Neural cell (in vitro differentiated cells): ENCODE results near the gene ZFPM1. TPM values are rescaled to one million over a fixed set of nuclear protein-coding genes. Genes with fewer than 3 reads are reported as not detected.

ENCODE experiments used
- H2AFZ ChIP-seq: fragments of 200-600, 300-800 bp; sonication (generic), shearing (Covaris generic); 2 replicates; pipeline ENCODE4 v1.6.0; 2014; ENCODE audit warnings: low read depth, mild to moderate bottlenecking, antibody characterized with exemption, low read length, moderate library complexity
- H3F3A ChIP-seq: fragments of 200-600 bp; shearing (Covaris generic); 2 replicates; pipeline ENCODE4 v1.6.1; 2016; ENCODE audit warnings: mild to moderate bottlenecking, moderate library complexity, mixed read lengths, antibody characterized with exemption, low read length; ENCODE audit not compliant: insufficient read depth, poor library complexity, severe bottlenecking
- H3K27ac ChIP-seq: fragments of 200-600, 300-800 bp; sonication (generic), shearing (Covaris generic); 2 replicates; pipeline ENCODE4 v1.5.1; 2014; ENCODE audit warnings: mild to moderate bottlenecking, low read length, moderate library complexity
- H3K27me3 ChIP-seq: fragments of 300-800, 200-600 bp; sonication (generic), shearing (Covaris generic); 2 replicates; pipeline ENCODE4 v1.6.0; 2014; ENCODE audit warnings: mild to moderate bottlenecking, low read depth, low read length, moderate library complexity; ENCODE audit not compliant: insufficient read depth
- H3K36me3 ChIP-seq: fragments of 300-800, 200-600 bp; sonication (generic), shearing (Covaris generic); 2 replicates; pipeline ENCODE4 v1.5.1; 2014; ENCODE audit warnings: mild to moderate bottlenecking, antibody characterized with exemption, low read length, moderate library complexity; ENCODE audit not compliant: insufficient read depth
- H3K4me2 ChIP-seq: fragments of 300-800, 200-600 bp; sonication (generic), shearing (Covaris generic); 2 replicates; pipeline ENCODE4 v1.6.0; 2014; ENCODE audit warnings: mild to moderate bottlenecking, low read length
- H3K4me3 ChIP-seq: fragments of 300-800, 200-600 bp; sonication (generic), shearing (Covaris generic); 2 replicates; pipeline ENCODE4 v1.5.1; 2014; ENCODE audit warnings: mild to moderate bottlenecking, low read length, moderate library complexity
- H3K79me2 ChIP-seq: fragments of 200-600 bp; shearing (Covaris generic); replicated peaks from 2 replicates; pipeline ENCODE4 v1.6.0; 2014; ENCODE audit warnings: mild to moderate bottlenecking, low read length, moderate library complexity; ENCODE audit not compliant: insufficient read depth
- H3K9ac ChIP-seq: fragments of 300-800, 200-600 bp; sonication (generic), shearing (Covaris generic); 2 replicates; pipeline ENCODE4 v1.6.1; 2016; ENCODE audit warnings: mild to moderate bottlenecking, low read length, mixed read lengths
- H3K9me2 ChIP-seq: fragments of 200-600 bp; shearing (Covaris generic); 2 replicates; pipeline ENCODE4 v1.6.1; 2016; ENCODE audit warnings: mild to moderate bottlenecking, low read length, mixed read lengths; ENCODE audit not compliant: insufficient read depth
- H3K9me3 ChIP-seq: fragments of 200-600, 300-800 bp; sonication (generic), shearing (Covaris generic); 2 replicates; pipeline ENCODE4 v1.6.1; 2016; ENCODE audit warnings: mild to moderate bottlenecking, mixed run types, low read length, moderate library complexity, mixed read lengths
- H4K20me1 ChIP-seq: fragments of 200-600 bp; shearing (Covaris generic); 2 replicates; pipeline ENCODE4 v1.6.1; 2016; ENCODE audit warnings: mild to moderate bottlenecking, mixed run types; ENCODE audit not compliant: insufficient read depth
- EP300 ChIP-seq: fragments of 450-650 bp; conservative IDR thresholded peaks from 2 replicates; pipeline ENCODE4 v1.6.1; 2014; ENCODE audit warnings: antibody characterized with exemption, mild to moderate bottlenecking, moderate library complexity; ENCODE audit not compliant: poor library complexity, severe bottlenecking
- EZH2 ChIP-seq: fragments of 200-600, 300-800 bp; shearing (Covaris generic), sonication (generic); IDR thresholded peaks from 2 replicates; pipeline ENCODE4 v1.6.1; 2014; ENCODE audit warnings: antibody characterized with exemption, low read length, borderline replicate concordance, mild to moderate bottlenecking; ENCODE audit not compliant: insufficient read depth, poor library complexity, severe bottlenecking
- MXI1 ChIP-seq: fragments of 450-650 bp; conservative IDR thresholded peaks from 2 replicates; pipeline ENCODE4 v1.6.1; 2014; ENCODE audit warnings: antibody characterized with exemption, mild to moderate bottlenecking; ENCODE audit not compliant: poor library complexity, severe bottlenecking
- POLR2AphosphoS5 ChIP-seq: IDR thresholded peaks from 2 replicates; pipeline ENCODE4 v1.6.1; 2012
- RAD21 ChIP-seq: fragments of 450-650 bp; conservative IDR thresholded peaks from 2 replicates; pipeline ENCODE4 v1.6.1; 2014; ENCODE audit warnings: antibody characterized with exemption, mild to moderate bottlenecking, moderate library complexity
- SMC3 ChIP-seq: fragments of 450-650 bp; conservative IDR thresholded peaks from 2 replicates; pipeline ENCODE4 v1.6.1; 2014; ENCODE audit warnings: antibody characterized with exemption, mild to moderate bottlenecking, moderate library complexity; ENCODE audit not compliant: poor library complexity
- TAF1 ChIP-seq: IDR thresholded peaks from 2 replicates; pipeline ENCODE4 v1.6.1; 2012; ENCODE audit warnings: low read depth
- polyA plus RNA-seq: library from polyadenylated mRNA; depleted of rRNA; stranded (reverse); fragments of >200 nt; gene quantifications from 2 replicates; pipeline ENCODE4 v1.2.3, GENCODE V29; 2014
- TF ChIP-seq, protein P1 (sequence below): IDR thresholded peaks from 2 replicates; pipeline ENCODE4 v1.6.1; 2012; ENCODE audit warnings: borderline replicate concordance
- TF ChIP-seq, protein P2 (sequence below): fragments of 450-650 bp; IDR thresholded peaks from 2 replicates; pipeline ENCODE4 v1.5.1; 2014; ENCODE audit warnings: antibody characterized with exemption, mild to moderate bottlenecking, moderate library complexity; ENCODE audit not compliant: poor library complexity, severe bottlenecking

The ZFPM1 gene
- polyA plus RNA-seq, 1 donor from 2014 or later: 0.41 TPM

- H4K20me1 ChIP-seq: no peaks in the 10 kb centered on the region
- no peaks in the 10 kb centered on the region for H3K9me3 ChIP-seq
- H3K27ac ChIP-seq: no peak overlapping the region
- H3F3A ChIP-seq: no peaks in the 10 kb centered on the region
- peaks cover 17% of the 10 kb centered on the region for H3K79me2 ChIP-seq
- H3K27me3 ChIP-seq: no peaks in the 10 kb centered on the region
- H3K4me3 ChIP-seq: no peak overlapping the region
- no peaks in the 10 kb centered on the region for H3K36me3 ChIP-seq
- no peak overlapping the region for H2AFZ ChIP-seq
- no peak overlapping the region for H3K4me2 ChIP-seq
- TF ChIP-seq MXI1 (no peak), TAF1 (no peak), POLR2AphosphoS5 (no peak), RAD21 (no peak), EZH2 (no peak), SMC3 (no peak), EP300 (no peak)
- TF ChIP-seq, protein P1, sequence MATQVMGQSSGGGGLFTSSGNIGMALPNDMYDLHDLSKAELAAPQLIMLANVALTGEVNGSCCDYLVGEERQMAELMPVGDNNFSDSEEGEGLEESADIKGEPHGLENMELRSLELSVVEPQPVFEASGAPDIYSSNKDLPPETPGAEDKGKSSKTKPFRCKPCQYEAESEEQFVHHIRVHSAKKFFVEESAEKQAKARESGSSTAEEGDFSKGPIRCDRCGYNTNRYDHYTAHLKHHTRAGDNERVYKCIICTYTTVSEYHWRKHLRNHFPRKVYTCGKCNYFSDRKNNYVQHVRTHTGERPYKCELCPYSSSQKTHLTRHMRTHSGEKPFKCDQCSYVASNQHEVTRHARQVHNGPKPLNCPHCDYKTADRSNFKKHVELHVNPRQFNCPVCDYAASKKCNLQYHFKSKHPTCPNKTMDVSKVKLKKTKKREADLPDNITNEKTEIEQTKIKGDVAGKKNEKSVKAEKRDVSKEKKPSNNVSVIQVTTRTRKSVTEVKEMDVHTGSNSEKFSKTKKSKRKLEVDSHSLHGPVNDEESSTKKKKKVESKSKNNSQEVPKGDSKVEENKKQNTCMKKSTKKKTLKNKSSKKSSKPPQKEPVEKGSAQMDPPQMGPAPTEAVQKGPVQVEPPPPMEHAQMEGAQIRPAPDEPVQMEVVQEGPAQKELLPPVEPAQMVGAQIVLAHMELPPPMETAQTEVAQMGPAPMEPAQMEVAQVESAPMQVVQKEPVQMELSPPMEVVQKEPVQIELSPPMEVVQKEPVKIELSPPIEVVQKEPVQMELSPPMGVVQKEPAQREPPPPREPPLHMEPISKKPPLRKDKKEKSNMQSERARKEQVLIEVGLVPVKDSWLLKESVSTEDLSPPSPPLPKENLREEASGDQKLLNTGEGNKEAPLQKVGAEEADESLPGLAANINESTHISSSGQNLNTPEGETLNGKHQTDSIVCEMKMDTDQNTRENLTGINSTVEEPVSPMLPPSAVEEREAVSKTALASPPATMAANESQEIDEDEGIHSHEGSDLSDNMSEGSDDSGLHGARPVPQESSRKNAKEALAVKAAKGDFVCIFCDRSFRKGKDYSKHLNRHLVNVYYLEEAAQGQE: no peak
- H3K9ac ChIP-seq: no peak overlapping the region
- H3K9me2 ChIP-seq: no peaks in the 10 kb centered on the region
These were observed 124.1 kb downstream of the ZFPM1 start for GRCh38 chr16:88577166-88577565.

DNA sequence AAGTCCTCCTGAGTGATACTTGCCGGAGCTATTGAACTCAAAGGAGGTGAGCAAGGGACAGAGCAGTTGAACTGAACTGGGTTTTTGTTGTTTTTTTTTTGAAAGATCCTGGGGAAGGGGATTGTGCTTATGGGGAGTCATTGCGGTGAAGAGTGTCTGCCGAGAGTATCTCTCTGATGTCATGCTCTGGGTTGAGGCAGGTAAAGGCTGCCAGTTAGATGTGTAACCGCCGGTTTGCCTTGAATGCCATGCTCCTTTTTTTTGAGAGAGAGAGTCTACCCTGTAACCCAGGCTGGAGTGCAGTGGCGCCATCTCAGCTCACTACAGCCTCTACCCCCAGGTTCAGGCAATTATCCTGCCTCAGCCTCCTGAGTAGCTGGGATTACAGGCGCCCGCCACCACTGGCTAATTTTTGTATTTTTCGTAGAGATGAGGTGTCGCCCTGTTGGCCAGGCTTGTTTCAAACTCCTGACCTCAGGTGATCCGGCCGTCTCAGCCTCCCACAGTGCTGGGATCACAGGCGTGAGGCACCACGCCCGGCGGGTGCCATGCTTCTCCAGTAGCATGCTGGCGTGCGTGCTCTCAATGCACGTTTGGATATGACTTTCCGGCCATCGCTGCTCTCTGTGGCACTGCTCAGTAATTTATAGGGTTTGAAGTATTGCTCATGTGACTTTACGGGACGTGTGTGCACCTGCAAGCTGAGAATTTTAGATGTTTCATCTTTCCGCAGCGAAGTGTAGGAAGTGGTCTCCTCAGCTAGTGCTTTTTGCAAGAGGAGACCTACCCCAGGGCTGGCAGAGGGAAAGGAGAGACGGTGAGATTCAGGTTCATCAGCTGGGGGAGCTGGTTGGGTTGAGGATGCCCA lies 125.6 kb downstream of the ZFPM1 start:
- no peak for TF ChIP-seq MXI1
- TF ChIP-seq, protein P1: no peak
- TF ChIP-seq RAD21: no peak
- TF ChIP-seq TAF1: no peak
- TF ChIP-seq, protein P2, sequence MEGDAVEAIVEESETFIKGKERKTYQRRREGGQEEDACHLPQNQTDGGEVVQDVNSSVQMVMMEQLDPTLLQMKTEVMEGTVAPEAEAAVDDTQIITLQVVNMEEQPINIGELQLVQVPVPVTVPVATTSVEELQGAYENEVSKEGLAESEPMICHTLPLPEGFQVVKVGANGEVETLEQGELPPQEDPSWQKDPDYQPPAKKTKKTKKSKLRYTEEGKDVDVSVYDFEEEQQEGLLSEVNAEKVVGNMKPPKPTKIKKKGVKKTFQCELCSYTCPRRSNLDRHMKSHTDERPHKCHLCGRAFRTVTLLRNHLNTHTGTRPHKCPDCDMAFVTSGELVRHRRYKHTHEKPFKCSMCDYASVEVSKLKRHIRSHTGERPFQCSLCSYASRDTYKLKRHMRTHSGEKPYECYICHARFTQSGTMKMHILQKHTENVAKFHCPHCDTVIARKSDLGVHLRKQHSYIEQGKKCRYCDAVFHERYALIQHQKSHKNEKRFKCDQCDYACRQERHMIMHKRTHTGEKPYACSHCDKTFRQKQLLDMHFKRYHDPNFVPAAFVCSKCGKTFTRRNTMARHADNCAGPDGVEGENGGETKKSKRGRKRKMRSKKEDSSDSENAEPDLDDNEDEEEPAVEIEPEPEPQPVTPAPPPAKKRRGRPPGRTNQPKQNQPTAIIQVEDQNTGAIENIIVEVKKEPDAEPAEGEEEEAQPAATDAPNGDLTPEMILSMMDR: no peak
- TF ChIP-seq SMC3: no peak
- no peak for TF ChIP-seq EP300
- no peak for TF ChIP-seq EZH2
- TF ChIP-seq POLR2AphosphoS5: no peak
- Histone ChIP-seq H3K27me3 (no peaks in the 10 kb centered on the region), H3K27ac (no peak overlapping the region), H3K9ac (no peak overlapping the region), H3K79me2 (peaks cover 23% of the 10 kb centered on the region), H3K36me3 (no peaks in the 10 kb centered on the region), H3F3A (no peaks in the 10 kb centered on the region), H3K4me2 (no peak overlapping the region), H4K20me1 (no peaks in the 10 kb centered on the region), H3K9me3 (no peaks in the 10 kb centered on the region), H2AFZ (no peak overlapping the region), H3K9me2 (no peaks in the 10 kb centered on the region), H3K4me3 (no peak overlapping the region)
